SU-DHL-6 (cell line): ENCODE results near the gene RPLP1.

Source experiments
- CTCF ChIP-seq: fragments of 200-600 bp; sonication (generic); IDR thresholded peaks from one replicate; pipeline ENCODE4 v1.5.1; 2017; ENCODE audit warnings: antibody characterized with exemption, mild to moderate bottlenecking, low read length, moderate library complexity; ENCODE audit not compliant: insufficient read depth, poor library complexity, severe bottlenecking
- EZH2phosphoT487 ChIP-seq: fragments of 200-600 bp; sonication (generic), shearing (Covaris generic); conservative IDR thresholded peaks from 2 replicates; pipeline ENCODE4 v1.6.1; 2018; ENCODE audit warnings: mild to moderate bottlenecking, antibody characterized with exemption, low read length, moderate library complexity, mixed read lengths

GRCh38 chr15:69500339-69500738 is 47.7 kb downstream of the RPLP1 start:
- TF ChIP-seq CTCF = no peak
- TF ChIP-seq EZH2phosphoT487 = no peak
